ENCODE data around the gene SCGB1D4. TPM values are rescaled to one million over a fixed set of nuclear protein-coding genes. Genes with fewer than 3 reads are reported as not detected.
"Not testable (repeated sequence)": the region's sequence is repeated elsewhere in the genome, so short reads cannot be mapped to it uniquely, and the experiment has no call there.

The SCGB1D4 gene
- total RNA-seq, 1 donor from 2014 or later, result not detected

- Histone ChIP-seq H3K27ac (ENCODE audit: low read depth, low read length) (no peak overlapping the region), H3K27me3 (ENCODE audit: control insufficient read depth in 3 of 3, insufficient read depth in 3 of 3, low read length in 3 of 3) (peaks cover 0 to 11% (median 3%) of the 10 kb centered on the region in 3 donors), H3K4me1 (ENCODE audit: control insufficient read depth in 3 of 3, insufficient read depth in 3 of 3, low read length in 3 of 3) (peaks cover 6 to 7% (median 7%) of the 10 kb centered on the region in 3 donors), H3K36me3 (ENCODE audit: control insufficient read depth in 3 of 3, insufficient read depth in 3 of 3, low read length in 3 of 3) (no peaks in the 10 kb centered on the region), H3K4me3 (ENCODE audit: low read length in 3 of 3) (no peak overlapping the region), H3K9ac (ENCODE audit: low read depth in 1 of 3, low read length in 3 of 3) (no peak overlapping the region), H3K9me3 (ENCODE audit: control insufficient read depth in 3 of 3, low read length in 3 of 3) (no peaks in the 10 kb centered on the region)
These were observed 34.9 kb upstream of the SCGB1D4 start for GRCh38 chr11:62333768-62334167.

DNA sequence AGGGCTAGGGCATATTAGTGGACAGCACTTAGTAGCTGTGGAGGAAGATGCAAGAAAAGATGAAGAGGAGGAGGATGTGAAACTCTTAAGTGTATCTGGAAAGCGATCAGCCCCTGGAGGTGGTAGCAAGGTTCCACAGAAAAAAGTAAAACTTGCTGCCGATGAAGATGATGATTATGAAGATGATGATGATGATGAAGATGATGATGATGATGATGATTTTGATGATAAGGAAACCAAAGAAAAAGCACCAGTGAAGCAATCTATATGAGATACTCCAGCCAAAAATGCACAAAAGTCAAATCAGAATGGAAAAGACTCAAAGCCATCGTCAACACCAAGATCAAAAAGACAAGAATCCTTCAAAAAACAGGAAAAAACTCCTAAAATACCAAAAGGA lies 32.4 kb upstream of the SCGB1D4 start:
- peaks cover 0 to 11% (median 3%) of the 10 kb centered on the region in 3 donors for H3K27me3 ChIP-seq (ENCODE audit: control insufficient read depth in 3 of 3, insufficient read depth in 3 of 3, low read length in 3 of 3)
- not testable (repeated sequence) for H3K36me3 ChIP-seq (ENCODE audit: control insufficient read depth in 3 of 3, insufficient read depth in 3 of 3, low read length in 3 of 3); H3K9me3 ChIP-seq (ENCODE audit: control insufficient read depth in 3 of 3, low read length in 3 of 3); H3K27ac ChIP-seq (ENCODE audit: low read depth, low read length); H3K4me1 ChIP-seq (ENCODE audit: control insufficient read depth in 3 of 3, insufficient read depth in 3 of 3, low read length in 3 of 3); H3K9ac ChIP-seq (ENCODE audit: low read depth in 1 of 3, low read length in 3 of 3); H3K4me3 ChIP-seq (ENCODE audit: low read length in 3 of 3)

- not testable (repeated sequence) for H3K9me3 ChIP-seq (ENCODE audit: control insufficient read depth in 3 of 3, low read length in 3 of 3); H3K36me3 ChIP-seq (ENCODE audit: control insufficient read depth in 3 of 3, insufficient read depth in 3 of 3, low read length in 3 of 3)
These were observed 28.7 kb upstream of the SCGB1D4 start for GRCh38 chr11:62327541-62327940.

DNA sequence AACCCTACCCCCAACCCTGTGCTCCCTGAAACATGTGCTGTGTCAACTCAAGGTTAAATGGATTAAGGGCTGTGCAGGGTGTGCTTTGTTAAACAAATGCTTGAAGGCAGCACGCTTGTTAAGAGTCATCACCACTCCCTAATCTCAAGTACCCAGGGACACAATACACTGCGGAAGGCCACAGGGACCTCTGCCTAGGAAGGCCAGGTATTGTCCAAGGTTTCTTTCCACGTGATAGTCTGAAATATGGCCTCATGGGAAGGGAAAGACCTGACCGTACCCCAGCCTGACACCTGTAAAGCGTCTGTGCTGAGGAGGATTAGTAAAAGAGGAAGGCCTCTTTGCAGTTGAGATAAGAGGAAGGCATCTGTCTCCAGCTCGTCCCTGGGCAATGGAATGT lies 27.8 kb upstream of the SCGB1D4 start:
- H3K9me3 ChIP-seq (ENCODE audit: control insufficient read depth in 3 of 3, low read length in 3 of 3); H3K27me3 ChIP-seq (ENCODE audit: control insufficient read depth in 3 of 3, insufficient read depth in 3 of 3, low read length in 3 of 3): not testable (repeated sequence)

More at GRCh38 chr11:62327541-62327940, 28.7 kb upstream of the SCGB1D4 start:
- not testable (repeated sequence) for H3K4me1 ChIP-seq (ENCODE audit: control insufficient read depth in 3 of 3, insufficient read depth in 3 of 3, low read length in 3 of 3); H3K9ac ChIP-seq (ENCODE audit: low read depth in 1 of 3, low read length in 3 of 3); H3K4me3 ChIP-seq (ENCODE audit: low read length in 3 of 3); H3K27ac ChIP-seq (ENCODE audit: low read depth, low read length); H3K27me3 ChIP-seq (ENCODE audit: control insufficient read depth in 3 of 3, insufficient read depth in 3 of 3, low read length in 3 of 3)

DNA sequence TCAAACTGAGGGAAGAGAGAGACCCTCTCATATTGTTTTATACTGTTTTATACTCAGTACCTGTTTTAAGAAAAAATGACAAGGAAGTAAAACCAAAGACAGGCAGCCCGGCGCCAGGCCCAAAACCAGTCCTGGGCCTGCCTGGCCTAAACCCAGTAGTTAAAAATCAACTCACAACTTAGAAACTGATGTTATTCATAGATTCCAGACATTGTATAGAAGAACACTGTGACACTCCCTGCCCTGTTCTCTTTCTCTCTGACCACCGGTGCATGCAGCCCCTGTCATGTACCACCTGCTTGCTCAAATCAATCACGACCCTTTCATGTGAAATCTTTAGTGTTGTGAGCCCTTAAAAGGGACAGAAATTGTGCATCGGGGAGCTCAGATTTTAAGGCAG lies 26.9 kb upstream of the SCGB1D4 start:
- not testable (repeated sequence) for H3K4me3 ChIP-seq (ENCODE audit: low read length in 3 of 3); H3K36me3 ChIP-seq (ENCODE audit: control insufficient read depth in 3 of 3, insufficient read depth in 3 of 3, low read length in 3 of 3); H3K9me3 ChIP-seq (ENCODE audit: control insufficient read depth in 3 of 3, low read length in 3 of 3); H3K27ac ChIP-seq (ENCODE audit: low read depth, low read length); H3K27me3 ChIP-seq (ENCODE audit: control insufficient read depth in 3 of 3, insufficient read depth in 3 of 3, low read length in 3 of 3); H3K9ac ChIP-seq (ENCODE audit: low read depth in 1 of 3, low read length in 3 of 3); H3K4me1 ChIP-seq (ENCODE audit: control insufficient read depth in 3 of 3, insufficient read depth in 3 of 3, low read length in 3 of 3)

More for the DNA sequence above, 27.8 kb upstream of the SCGB1D4 start:
- not testable (repeated sequence) for H3K36me3 ChIP-seq (ENCODE audit: control insufficient read depth in 3 of 3, insufficient read depth in 3 of 3, low read length in 3 of 3); H3K4me3 ChIP-seq (ENCODE audit: low read length in 3 of 3); H3K4me1 ChIP-seq (ENCODE audit: control insufficient read depth in 3 of 3, insufficient read depth in 3 of 3, low read length in 3 of 3); H3K27ac ChIP-seq (ENCODE audit: low read depth, low read length); H3K9ac ChIP-seq (ENCODE audit: low read depth in 1 of 3, low read length in 3 of 3)

DNA sequence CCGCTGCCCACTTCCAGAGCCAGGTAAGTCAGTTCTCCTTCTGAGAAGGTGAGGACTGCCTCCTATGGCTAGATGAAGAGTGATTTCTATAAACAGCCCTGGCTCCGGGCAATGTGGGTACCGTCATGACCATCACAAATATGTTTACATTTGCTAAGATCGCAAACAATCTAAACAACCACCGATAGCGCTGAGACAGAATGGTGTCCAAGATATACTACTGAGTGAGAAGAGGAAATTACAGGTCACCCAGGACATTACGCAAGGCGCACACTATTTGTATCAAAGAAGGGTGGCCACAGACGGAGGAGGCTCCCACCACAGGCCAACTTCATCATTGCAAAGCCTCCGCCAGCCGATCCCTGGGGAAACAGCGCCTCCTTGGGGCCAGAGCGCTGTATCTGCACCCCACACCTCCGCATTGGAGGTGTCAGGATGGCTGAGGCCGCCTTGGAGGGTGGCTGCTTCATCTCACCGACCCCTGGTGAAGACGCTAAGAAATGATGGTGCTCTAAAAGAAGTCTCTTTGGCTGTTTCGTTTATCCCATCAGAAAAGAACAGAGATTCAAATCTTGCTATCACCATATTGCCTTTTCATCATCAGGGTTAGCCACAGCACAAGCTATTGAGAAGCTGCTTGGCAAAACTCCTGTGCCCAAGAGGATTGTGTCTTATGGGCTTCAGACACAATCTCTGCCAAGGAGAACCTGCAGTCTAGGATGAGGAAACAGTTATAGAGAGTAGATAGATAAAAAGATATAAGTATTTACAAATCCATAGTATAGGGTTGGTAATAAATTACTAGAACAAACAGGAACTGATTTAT lies 26.1 kb upstream of the SCGB1D4 start:
- Histone ChIP-seq H3K9me3 (ENCODE audit: control insufficient read depth in 3 of 3, low read length in 3 of 3) (no peaks in the 10 kb centered on the region), H3K9ac (ENCODE audit: low read depth in 1 of 3, low read length in 3 of 3) (no peak overlapping the region), H3K27me3 (ENCODE audit: control insufficient read depth in 3 of 3, insufficient read depth in 3 of 3, low read length in 3 of 3) (peaks cover 0 to 6% (median 5%) of the 10 kb centered on the region in 3 donors), H3K4me3 (ENCODE audit: low read length in 3 of 3) (no peak overlapping the region), H3K4me1 (ENCODE audit: control insufficient read depth in 3 of 3, insufficient read depth in 3 of 3, low read length in 3 of 3) (peaks cover 0 to 2% (median 0%) of the 10 kb centered on the region in 3 donors), H3K36me3 (ENCODE audit: control insufficient read depth in 3 of 3, insufficient read depth in 3 of 3, low read length in 3 of 3) (no peaks in the 10 kb centered on the region), H3K27ac (ENCODE audit: low read depth, low read length) (no peak overlapping the region)

GRCh38 chr11:62322524-62322923 lies 23.6 kb upstream of the SCGB1D4 start:
- peaks cover 0 to 2% (median 0%) of the 10 kb centered on the region in 3 donors for H3K4me1 ChIP-seq (ENCODE audit: control insufficient read depth in 3 of 3, insufficient read depth in 3 of 3, low read length in 3 of 3)
- no peak overlapping the region for H3K4me3 ChIP-seq (ENCODE audit: low read length in 3 of 3)
- peaks cover 0 to 6% (median 5%) of the 10 kb centered on the region in 3 donors for H3K27me3 ChIP-seq (ENCODE audit: control insufficient read depth in 3 of 3, insufficient read depth in 3 of 3, low read length in 3 of 3)
- H3K27ac ChIP-seq (ENCODE audit: low read depth, low read length), result no peak overlapping the region
- H3K9me3 ChIP-seq (ENCODE audit: control insufficient read depth in 3 of 3, low read length in 3 of 3), result no peaks in the 10 kb centered on the region
- H3K36me3 ChIP-seq (ENCODE audit: control insufficient read depth in 3 of 3, insufficient read depth in 3 of 3, low read length in 3 of 3), result no peaks in the 10 kb centered on the region
- H3K9ac ChIP-seq (ENCODE audit: low read depth in 1 of 3, low read length in 3 of 3), result no peak overlapping the region

DNA sequence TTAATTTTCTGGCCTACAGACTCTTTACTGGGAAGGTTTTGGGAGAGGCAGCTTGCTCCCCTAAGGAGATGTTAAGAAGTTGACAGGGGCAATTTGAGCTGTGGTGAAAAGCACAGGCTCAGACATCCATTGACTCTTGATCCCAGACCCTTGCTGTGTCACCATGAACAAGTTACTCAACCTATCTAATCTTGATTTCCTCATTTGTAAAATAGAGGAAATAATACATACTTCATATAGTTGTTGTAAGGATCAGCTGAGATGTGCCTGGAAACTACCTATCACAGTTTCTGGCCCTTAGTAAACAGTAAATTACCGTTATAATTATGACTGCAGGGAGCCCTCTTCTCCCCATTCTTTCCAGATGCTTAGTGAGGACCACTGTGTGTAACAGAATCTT lies 16.6 kb upstream of the SCGB1D4 start:
- Histone ChIP-seq H3K27ac (ENCODE audit: low read depth, low read length) (no peak overlapping the region), H3K4me1 (ENCODE audit: control insufficient read depth in 3 of 3, insufficient read depth in 3 of 3, low read length in 3 of 3) (no peaks in the 10 kb centered on the region), H3K9ac (ENCODE audit: low read depth in 1 of 3, low read length in 3 of 3) (no peak overlapping the region), H3K9me3 (ENCODE audit: control insufficient read depth in 3 of 3, low read length in 3 of 3) (no peaks in the 10 kb centered on the region), H3K36me3 (ENCODE audit: control insufficient read depth in 3 of 3, insufficient read depth in 3 of 3, low read length in 3 of 3) (no peaks in the 10 kb centered on the region), H3K4me3 (ENCODE audit: low read length in 3 of 3) (no peak overlapping the region), H3K27me3 (ENCODE audit: control insufficient read depth in 3 of 3, insufficient read depth in 3 of 3, low read length in 3 of 3) (peaks cover 0 to 11% (median 8%) of the 10 kb centered on the region in 3 donors)

- Histone ChIP-seq H3K4me3 (ENCODE audit: low read length in 3 of 3) (no peak overlapping the region), H3K27me3 (ENCODE audit: control insufficient read depth in 3 of 3, insufficient read depth in 3 of 3, low read length in 3 of 3) (peaks cover 0 to 11% (median 10%) of the 10 kb centered on the region in 3 donors), H3K27ac (ENCODE audit: low read depth, low read length) (no peak overlapping the region), H3K36me3 (ENCODE audit: control insufficient read depth in 3 of 3, insufficient read depth in 3 of 3, low read length in 3 of 3) (no peaks in the 10 kb centered on the region), H3K4me1 (ENCODE audit: control insufficient read depth in 3 of 3, insufficient read depth in 3 of 3, low read length in 3 of 3) (no peaks in the 10 kb centered on the region), H3K9ac (ENCODE audit: low read depth in 1 of 3, low read length in 3 of 3) (no peak overlapping the region), H3K9me3 (ENCODE audit: control insufficient read depth in 3 of 3, low read length in 3 of 3) (peaks cover 0 to 5% (median 0%) of the 10 kb centered on the region in 3 donors)
These were observed 11.1 kb upstream of the SCGB1D4 start for GRCh38 chr11:62309991-62310390.

DNA sequence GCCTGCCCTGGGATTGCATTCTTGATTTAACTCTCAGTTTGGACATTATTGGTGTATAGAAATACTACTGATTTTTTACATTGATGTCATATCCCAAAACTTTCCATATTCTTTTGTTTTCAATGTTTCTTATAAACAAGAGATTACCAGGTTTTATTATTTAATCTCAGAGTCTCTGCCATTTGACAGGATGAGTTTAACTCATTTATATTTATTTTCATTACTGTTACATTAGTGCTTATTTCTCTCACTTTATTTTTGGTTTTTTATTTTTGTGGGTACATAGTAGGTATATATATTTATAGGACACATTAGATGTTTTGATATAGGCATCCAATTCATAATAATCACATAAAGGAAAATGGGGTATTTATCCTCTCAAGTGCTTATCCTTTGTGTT lies 9.1 kb upstream of the SCGB1D4 start:
- H3K9ac ChIP-seq (ENCODE audit: low read depth in 1 of 3, low read length in 3 of 3), result no peak overlapping the region
- H3K4me1 ChIP-seq (ENCODE audit: control insufficient read depth in 3 of 3, insufficient read depth in 3 of 3, low read length in 3 of 3), result no peaks in the 10 kb centered on the region
- H3K27me3 ChIP-seq (ENCODE audit: control insufficient read depth in 3 of 3, insufficient read depth in 3 of 3, low read length in 3 of 3), result peaks cover 0 to 6% (median 3%) of the 10 kb centered on the region in 3 donors
- H3K27ac ChIP-seq (ENCODE audit: low read depth, low read length), result no peak overlapping the region
- H3K9me3 ChIP-seq (ENCODE audit: control insufficient read depth in 3 of 3, low read length in 3 of 3), result peaks cover 0 to 5% (median 0%) of the 10 kb centered on the region in 3 donors
- H3K36me3 ChIP-seq (ENCODE audit: control insufficient read depth in 3 of 3, insufficient read depth in 3 of 3, low read length in 3 of 3), result no peaks in the 10 kb centered on the region
- no peak overlapping the region for H3K4me3 ChIP-seq (ENCODE audit: low read length in 3 of 3)

Data from skeletal muscle tissue (tissue), 4 donors.